HUES64 (cell line): ENCODE data around the gene SPON1.

Experiments
- H3K27ac ChIP-seq: 2 replicates; pipeline ENCODE4 v1.7.0; 2013; ENCODE audit warnings: low read depth, low read length, inconsistent platforms
- H3K27me3 ChIP-seq: 2 replicates; pipeline ENCODE4 v1.6.1; 2013; ENCODE audit warnings: mild to moderate bottlenecking, low read length; ENCODE audit not compliant: insufficient read depth
- H3K36me3 ChIP-seq: 2 replicates; pipeline ENCODE4 v1.6.1; 2013; ENCODE audit warnings: mild to moderate bottlenecking, low read length; ENCODE audit not compliant: insufficient read depth
- H3K4me1 ChIP-seq: 2 replicates; pipeline ENCODE4 v1.6.1; 2013; ENCODE audit warnings: mild to moderate bottlenecking, low read length, moderate library complexity; ENCODE audit not compliant: insufficient read depth
- H3K4me3 ChIP-seq: 2 replicates; pipeline ENCODE4 v1.5.1; 2013; ENCODE audit warnings: mild to moderate bottlenecking, low read length, moderate library complexity
- H3K9ac ChIP-seq: 2 replicates; pipeline ENCODE4 v1.6.1; 2013; ENCODE audit warnings: mild to moderate bottlenecking, low read depth, low read length
- H3K9me3 ChIP-seq: 2 replicates; pipeline ENCODE4 v1.6.1; 2013; ENCODE audit warnings: low read depth, low read length; ENCODE audit not compliant: insufficient read depth
- WGBS: fragments of 150-250, 120-280 bp; methylation state at CpG from one replicate; pipeline ENCODE4 v1.1.7; 2013; ENCODE audit warnings: missing lambda C conversion rate; 5-methylcytosine and 5-hydroxymethylcytosine counted together

SPON1 gene

DNA sequence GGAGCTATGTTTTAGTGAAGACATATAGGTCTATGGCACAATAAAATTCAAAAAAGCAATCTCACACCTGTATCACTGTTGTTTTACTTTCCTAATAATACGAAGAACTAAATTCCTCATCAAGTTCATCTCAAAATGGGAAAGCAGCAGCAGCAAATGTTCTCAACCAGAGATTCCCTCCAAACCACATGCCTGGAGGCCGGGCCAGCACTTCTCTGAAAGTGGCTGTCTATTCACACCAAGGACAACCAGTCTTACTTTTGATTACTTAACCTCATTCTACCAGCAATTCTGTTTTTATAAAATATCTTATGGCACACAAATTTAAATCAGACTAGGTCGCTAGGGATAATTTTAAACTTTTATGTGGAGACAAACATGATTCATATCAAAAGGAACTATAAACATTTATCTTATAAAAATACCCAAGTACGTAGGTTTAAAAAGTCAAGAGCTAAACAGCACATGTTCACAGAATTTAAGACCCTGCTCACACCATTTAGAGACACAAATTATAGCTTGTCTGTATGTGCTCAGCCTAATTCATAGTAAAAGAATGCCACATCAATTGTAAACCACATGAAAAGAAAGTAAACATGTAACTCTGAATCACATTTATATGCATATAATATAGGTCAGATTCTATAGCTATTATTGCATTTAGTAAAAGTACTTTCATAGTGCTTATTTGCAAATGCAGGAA, 350.4 kb downstream of the SPON1 start:
- no peaks in the 10 kb centered on the region for H3K36me3 ChIP-seq
- H3K4me3 ChIP-seq = no peak overlapping the region
- no peaks in the 10 kb centered on the region for H3K27me3 ChIP-seq
- H3K9ac ChIP-seq = no peak overlapping the region
- H3K27ac ChIP-seq = no peak overlapping the region
- WGBS = 93% methylated on average over 3 of the region's 4 CpGs
- H3K4me1 ChIP-seq = peaks cover 53% of the 10 kb centered on the region
- H3K9me3 ChIP-seq = no peaks in the 10 kb centered on the region

DNA sequence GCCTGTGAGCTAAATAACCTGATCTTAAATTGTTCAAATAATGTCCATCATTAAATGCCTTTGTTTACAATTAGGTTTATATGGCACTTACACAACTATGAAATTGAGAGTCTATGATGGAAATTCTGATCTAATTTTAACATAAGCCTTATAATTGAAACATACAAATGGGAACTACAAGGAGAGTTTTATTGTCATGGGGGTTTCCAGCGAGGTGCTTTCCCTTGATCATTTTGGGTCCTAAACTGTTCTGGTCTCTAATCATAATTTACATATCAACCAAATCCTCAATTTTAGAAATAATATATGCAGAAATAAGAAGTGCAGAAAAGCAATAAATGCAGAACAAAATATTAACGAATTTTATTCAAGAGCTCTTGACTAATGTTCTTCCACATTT, 351.6 kb downstream of the SPON1 start:
- Histone ChIP-seq H3K9me3 (no peaks in the 10 kb centered on the region), H3K4me3 (no peak overlapping the region), H3K9ac (no peak overlapping the region), H3K4me1 (peaks cover 52% of the 10 kb centered on the region), H3K27ac (no peak overlapping the region), H3K36me3 (no peaks in the 10 kb centered on the region), H3K27me3 (no peaks in the 10 kb centered on the region)
- 86% methylated on average over 2 of the region's 2 CpGs for WGBS

DNA sequence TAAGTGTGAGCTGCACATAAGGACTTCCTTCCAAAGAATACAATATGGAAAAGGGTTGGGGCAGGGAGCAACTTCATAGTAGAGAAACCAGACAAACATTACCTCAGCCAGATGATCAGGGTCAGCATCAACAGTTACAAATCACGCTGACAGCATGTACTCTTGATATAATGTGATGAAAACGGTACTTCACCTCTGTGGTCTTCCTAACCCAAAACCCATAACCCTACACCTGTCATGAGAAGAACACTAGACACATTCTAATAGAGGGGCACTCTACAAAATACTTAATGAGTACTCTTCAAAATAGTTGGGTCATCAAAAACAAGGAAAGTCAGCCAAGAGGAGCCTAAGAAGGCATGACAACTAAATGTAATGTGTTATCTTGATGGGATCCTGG, 352.6 kb downstream of the SPON1 start:
- WGBS = 100% methylated on average over 2 of the region's 2 CpGs
- peaks cover 47% of the 10 kb centered on the region for H3K4me1 ChIP-seq

More for the DNA sequence above, 352.6 kb downstream of the SPON1 start:
- Histone ChIP-seq H3K27ac (no peak overlapping the region), H3K9me3 (no peaks in the 10 kb centered on the region), H3K9ac (no peak overlapping the region), H3K27me3 (no peaks in the 10 kb centered on the region), H3K36me3 (no peaks in the 10 kb centered on the region), H3K4me3 (no peak overlapping the region)
